PC-3 (cell line): ENCODE data around the gene KDM7A.

Experiments
- EZH2 ChIP-seq: fragments of 300-600 bp; sonication (generic); IDR thresholded peaks from one replicate; pipeline ENCODE4 v1.6.1; 2017; ENCODE audit warnings: antibody characterized with exemption, mild to moderate bottlenecking, low read length; ENCODE audit not compliant: unreplicated experiment
- TF ChIP-seq, protein P1 (sequence below): fragments of 300-600 bp; sonication (generic); conservative IDR thresholded peaks from 2 replicates; pipeline ENCODE4 v1.5.1; 2017; ENCODE audit warnings: antibody characterized with exemption, low read depth, mild to moderate bottlenecking, low read length

DNA sequence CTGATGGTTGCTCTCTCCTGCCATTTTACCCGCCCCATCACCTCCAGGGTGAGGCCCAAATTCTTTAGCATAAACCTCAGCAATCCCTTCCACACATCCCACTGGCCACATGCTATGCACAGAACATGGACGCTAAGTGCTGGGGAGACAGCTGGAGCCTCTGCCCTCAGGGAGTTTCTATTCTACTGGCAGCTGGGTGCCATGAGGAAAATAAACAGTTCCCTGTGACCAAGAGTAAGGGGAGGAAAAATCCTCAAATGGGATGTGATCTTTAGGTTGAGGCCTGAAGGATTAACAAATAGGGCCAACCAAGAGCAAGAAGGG lies 115.2 kb downstream of the KDM7A start:
- TF ChIP-seq, protein P1, sequence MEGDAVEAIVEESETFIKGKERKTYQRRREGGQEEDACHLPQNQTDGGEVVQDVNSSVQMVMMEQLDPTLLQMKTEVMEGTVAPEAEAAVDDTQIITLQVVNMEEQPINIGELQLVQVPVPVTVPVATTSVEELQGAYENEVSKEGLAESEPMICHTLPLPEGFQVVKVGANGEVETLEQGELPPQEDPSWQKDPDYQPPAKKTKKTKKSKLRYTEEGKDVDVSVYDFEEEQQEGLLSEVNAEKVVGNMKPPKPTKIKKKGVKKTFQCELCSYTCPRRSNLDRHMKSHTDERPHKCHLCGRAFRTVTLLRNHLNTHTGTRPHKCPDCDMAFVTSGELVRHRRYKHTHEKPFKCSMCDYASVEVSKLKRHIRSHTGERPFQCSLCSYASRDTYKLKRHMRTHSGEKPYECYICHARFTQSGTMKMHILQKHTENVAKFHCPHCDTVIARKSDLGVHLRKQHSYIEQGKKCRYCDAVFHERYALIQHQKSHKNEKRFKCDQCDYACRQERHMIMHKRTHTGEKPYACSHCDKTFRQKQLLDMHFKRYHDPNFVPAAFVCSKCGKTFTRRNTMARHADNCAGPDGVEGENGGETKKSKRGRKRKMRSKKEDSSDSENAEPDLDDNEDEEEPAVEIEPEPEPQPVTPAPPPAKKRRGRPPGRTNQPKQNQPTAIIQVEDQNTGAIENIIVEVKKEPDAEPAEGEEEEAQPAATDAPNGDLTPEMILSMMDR, result no peak
- no peak for TF ChIP-seq EZH2
